Activated CD4-positive, alpha-beta T cell treated with anti-CD3 and anti-CD28 coated beads, Interleukin-2, amount 50 U/mL, for 48 hours (primary cell): ENCODE measurements around the gene FAM162B.
"Not testable (repeated sequence)": the region's sequence is repeated elsewhere in the genome, so short reads cannot be mapped to it uniquely, and the experiment has no call there.

Source experiments
- DNase-seq, 2 experiments: peaks; one replicate each; pipeline ENCODE4 v3.0.0-alpha.2; 2020

FAM162B gene

DNA sequence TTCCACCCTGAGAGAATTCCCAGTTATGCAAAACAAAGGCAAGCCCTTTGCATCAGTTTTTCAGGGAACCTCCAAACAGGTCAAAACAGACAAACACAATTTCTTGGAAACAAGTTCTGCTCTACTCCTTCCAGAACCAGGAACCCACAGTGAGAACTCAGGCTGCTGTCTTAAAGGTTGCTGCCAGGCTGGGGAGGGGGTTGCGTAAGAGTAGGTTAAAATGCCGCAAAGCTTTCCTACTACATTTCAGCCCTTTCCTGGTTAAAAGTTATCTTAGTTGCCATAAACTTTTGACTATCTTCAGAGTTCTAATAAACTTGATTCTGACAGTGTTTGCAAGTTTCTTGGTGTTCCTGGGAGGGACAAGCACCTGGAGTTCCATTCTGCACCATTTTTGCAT lies 50.8 kb downstream of the FAM162B start:
- DNase-seq, result no peak

DNA sequence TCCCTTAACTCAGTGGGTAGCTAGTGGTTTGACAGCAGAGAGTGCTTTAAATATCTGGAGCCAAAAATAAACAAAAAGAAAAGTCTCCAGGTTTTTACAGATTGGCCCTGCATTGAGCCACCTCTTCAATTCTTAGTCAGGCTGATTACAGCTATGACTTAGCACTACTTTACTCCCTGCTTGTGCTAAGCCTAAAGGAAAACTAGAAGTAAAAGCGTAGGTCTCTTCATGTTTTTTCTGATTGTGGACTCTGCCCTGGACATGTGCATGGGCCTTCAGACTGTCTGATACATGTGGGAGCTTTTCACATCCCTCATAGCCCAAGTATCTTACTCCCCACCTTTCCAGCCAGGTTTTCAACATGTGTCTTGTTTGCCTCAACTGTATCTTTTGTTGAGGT lies 51.2 kb downstream of the FAM162B start:
- DNase-seq, result no peak

DNA sequence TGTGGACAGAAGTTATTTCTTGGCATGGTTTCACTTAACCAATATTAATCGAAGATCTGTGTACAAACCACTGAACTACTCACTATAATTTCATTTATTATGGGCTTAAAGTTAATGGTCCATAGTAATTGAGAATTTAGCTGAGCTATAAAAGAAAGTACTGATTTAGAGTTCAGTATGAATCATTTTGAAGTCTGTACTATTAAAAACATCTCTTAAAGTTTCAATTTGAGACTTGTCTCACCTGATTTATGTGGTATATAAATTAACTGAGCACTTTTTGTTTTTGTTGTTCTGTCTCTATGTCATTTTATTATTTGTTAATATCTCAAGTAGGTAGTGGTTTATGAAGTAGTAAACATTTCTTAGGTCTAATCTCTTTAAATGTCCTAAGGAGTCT lies 59.6 kb downstream of the FAM162B start:
- no peak for DNase-seq

DNA sequence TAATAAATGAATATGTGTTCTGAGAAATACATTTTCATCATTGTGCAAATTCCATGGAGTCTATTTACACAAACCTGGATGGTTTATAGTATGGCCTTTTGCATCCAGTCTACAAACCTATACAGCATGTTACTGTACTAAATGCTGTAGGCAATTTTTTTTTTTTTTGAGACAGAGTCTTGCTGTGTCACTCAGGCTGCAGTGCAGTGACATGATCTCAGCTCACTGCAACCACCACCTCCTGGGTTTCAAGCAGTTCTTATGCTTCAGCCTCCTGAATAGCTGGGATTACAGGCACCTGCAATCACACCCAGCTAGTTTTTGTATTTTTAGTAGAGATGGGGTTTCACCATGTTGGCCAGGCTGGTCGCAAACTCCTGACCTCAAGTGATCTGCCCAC lies 61.6 kb downstream of the FAM162B start:
- DNase-seq, result not testable (repeated sequence)
